ENCODE measurements around the gene TESK1. TPM values are rescaled to one million over a fixed set of nuclear protein-coding genes. Genes with fewer than 3 reads are reported as not detected.

Gene TESK1
- total and polyA plus RNA-seq, 2 donors (not counting 1 experiment from before 2014, with no cell fraction given) = 43.8 to 94.1 TPM

DNA sequence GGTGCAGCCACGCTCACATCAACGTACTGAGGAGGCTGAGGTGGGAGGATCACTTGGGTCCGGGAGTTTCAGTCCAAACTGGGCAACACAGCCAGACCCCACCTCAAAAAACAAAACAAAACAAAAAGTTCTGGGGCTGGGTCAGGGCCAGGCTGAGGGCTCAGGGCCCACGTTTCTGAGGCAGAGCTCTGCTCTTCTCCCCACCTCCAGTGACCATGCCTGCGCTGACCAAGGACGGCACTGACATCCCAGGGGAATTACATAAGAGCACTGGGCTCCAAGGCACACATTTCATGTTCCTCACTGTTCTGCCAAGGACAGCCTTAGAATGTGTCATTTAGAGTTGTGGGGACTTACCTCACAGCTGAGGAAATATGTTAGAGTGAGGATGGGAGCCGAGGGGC, 40.4 kb upstream of the TESK1 start:
- Histone ChIP-seq H3K27ac (ENCODE audit: low read length in 2 of 2) (no peak overlapping the region), H3K27me3 (replicated peaks in 1 of 4; ENCODE audit: control extremely low read depth in 1 of 4, control insufficient read depth in 3 of 4, insufficient read depth in 4 of 4, low read length in 3 of 4) (no peaks in the 10 kb centered on the region), H3K36me3 (replicated peaks in 1 of 2; ENCODE audit: control extremely low read depth in 1 of 2, control insufficient read depth in 1 of 2, extremely low read depth in 1 of 2, insufficient read depth in 2 of 2, low read length in 1 of 2) (no peaks in the 10 kb centered on the region), H4K20me1 (ENCODE audit: control insufficient read depth, insufficient read depth, low read length, poor library complexity, severe bottlenecking) (no peaks in the 10 kb centered on the region), H3K4me3 (ENCODE audit: control extremely low read depth in 1 of 5, extremely low read depth in 1 of 5, insufficient read depth in 1 of 5, low read depth in 2 of 5, low read length in 4 of 5) (no peak overlapping the region), H3K9me3 (ENCODE audit: control extremely low read depth in 1 of 3, control insufficient read depth in 2 of 3, insufficient read depth in 1 of 3, low read length in 2 of 3) (no peaks in the 10 kb centered on the region), H2AFZ (ENCODE audit: insufficient read depth, low read depth, low read length, poor library complexity, severe bottlenecking) (no peak overlapping the region), H3K79me2 (ENCODE audit: control insufficient read depth, insufficient read depth, low read length) (no peaks in the 10 kb centered on the region), H3K4me1 (ENCODE audit: control insufficient read depth in 2 of 2, insufficient read depth in 2 of 2, low read length in 2 of 2) (peaks cover 5 to 7% of the 10 kb centered on the region in 2 donors), H3K9ac (ENCODE audit: low read length) (no peak overlapping the region), H3K4me2 (replicated peaks; ENCODE audit: low read depth, low read length, poor library complexity, severe bottlenecking) (no peak overlapping the region)
- H3K4me3 Mint-ChIP-seq = no peak overlapping the region
- DNase-seq (no peak), ATAC-seq (ENCODE audit: low read depth) (no peak)
- TF ChIP-seq EZH2 (IDR thresholded peaks at IDR 0.05; ENCODE audit: borderline replicate concordance, insufficient read depth, low read depth, low read length, poor library complexity, severe bottlenecking) (no peak), CTCF (IDR thresholded peaks at IDR 0.05) (no peak)
- H3K27me3 Mint-ChIP-seq = no peaks in the 10 kb centered on the region
- CTCF ChIA-PET = no interaction called here
- WGBS (ENCODE audit: insufficient coverage) = 91% methylated on average over 2 of the region's 7 CpGs
- H3K27ac Mint-ChIP-seq = no peak overlapping the region
- no peaks in the 10 kb centered on the region for H3K9me3 Mint-ChIP-seq (ENCODE audit: insufficient read depth)
- peaks cover 11% of the 10 kb centered on the region for H3K4me1 Mint-ChIP-seq
- POLR2A ChIA-PET = no interaction called here
- intact Hi-C loops (cut with micrococcal nuclease) = no loop called here

- DNase-seq (no peak), ATAC-seq (ENCODE audit: low read depth) (no peak)
- H3K4me2 ChIP-seq (replicated peaks; ENCODE audit: low read depth, low read length, poor library complexity, severe bottlenecking) = no peak overlapping the region
- TF ChIP-seq CTCF (IDR thresholded peaks at IDR 0.05) = no peak
- TF ChIP-seq EZH2 (IDR thresholded peaks at IDR 0.05; ENCODE audit: borderline replicate concordance, insufficient read depth, low read depth, low read length, poor library complexity, severe bottlenecking) = no peak
- H3K4me3 ChIP-seq (ENCODE audit: control extremely low read depth in 1 of 5, extremely low read depth in 1 of 5, insufficient read depth in 1 of 5, low read depth in 2 of 5, low read length in 4 of 5) = no peak overlapping the region
- H3K4me1 ChIP-seq (ENCODE audit: control insufficient read depth in 2 of 2, insufficient read depth in 2 of 2, low read length in 2 of 2) = peaks cover 19 to 22% of the 10 kb centered on the region in 2 donors
- no peak overlapping the region for H3K27ac ChIP-seq (ENCODE audit: low read length in 2 of 2)
- H3K27me3 ChIP-seq (replicated peaks in 1 of 4; ENCODE audit: control extremely low read depth in 1 of 4, control insufficient read depth in 3 of 4, insufficient read depth in 4 of 4, low read length in 3 of 4) = no peaks in the 10 kb centered on the region
- no peaks in the 10 kb centered on the region for H3K36me3 ChIP-seq (replicated peaks in 1 of 2; ENCODE audit: control extremely low read depth in 1 of 2, control insufficient read depth in 1 of 2, extremely low read depth in 1 of 2, insufficient read depth in 2 of 2, low read length in 1 of 2)
- H3K9ac ChIP-seq (ENCODE audit: low read length) = no peak overlapping the region
- no peaks in the 10 kb centered on the region for H3K79me2 ChIP-seq (ENCODE audit: control insufficient read depth, insufficient read depth, low read length)
- H3K4me1 Mint-ChIP-seq = peaks cover 27% of the 10 kb centered on the region
- no peaks in the 10 kb centered on the region for H3K9me3 Mint-ChIP-seq (ENCODE audit: insufficient read depth)
- no peaks in the 10 kb centered on the region for H3K9me3 ChIP-seq (ENCODE audit: control extremely low read depth in 1 of 3, control insufficient read depth in 2 of 3, insufficient read depth in 1 of 3, low read length in 2 of 3)
- no peak overlapping the region for H3K4me3 Mint-ChIP-seq
- WGBS (ENCODE audit: insufficient coverage) = 100% methylated on average over 1 of the region's 2 CpGs
- ChIA-PET POLR2A (no interaction called here), CTCF (interaction anchor here (0.7 kb wide), 1 partner anchor 32 kb away, joined by 3 read pairs; no protein-coding TSS in a partner anchor)
- no peaks in the 10 kb centered on the region for H3K27me3 Mint-ChIP-seq
- H4K20me1 ChIP-seq (ENCODE audit: control insufficient read depth, insufficient read depth, low read length, poor library complexity, severe bottlenecking) = no peaks in the 10 kb centered on the region
- intact Hi-C loops (cut with micrococcal nuclease) = no loop called here
- no peak overlapping the region for H3K27ac Mint-ChIP-seq
- no peak overlapping the region for H2AFZ ChIP-seq (ENCODE audit: insufficient read depth, low read depth, low read length, poor library complexity, severe bottlenecking)
Observed at GRCh38 chr9:35566417-35566816, 38.6 kb upstream of the TESK1 start.

Measured in B cell (primary cell).